ENCODE results near the gene CCR3. TPM values are rescaled to one million over a fixed set of nuclear protein-coding genes. Genes with fewer than 3 reads are reported as not detected.

The CCR3 gene
- total RNA-seq, 1 donor from 2014 or later = not detected

GRCh38 chr3:46272028-46272451 lies 29.8 kb downstream of the CCR3 start:
- DNase-seq (ENCODE audit: low read depth in 2 of 2) = no peak

GRCh38 chr3:46276497-46277099 lies 34.3 kb downstream of the CCR3 start:
- DNase-seq (ENCODE audit: low read depth in 2 of 2) = peak; percentile 61 to 63

DNA sequence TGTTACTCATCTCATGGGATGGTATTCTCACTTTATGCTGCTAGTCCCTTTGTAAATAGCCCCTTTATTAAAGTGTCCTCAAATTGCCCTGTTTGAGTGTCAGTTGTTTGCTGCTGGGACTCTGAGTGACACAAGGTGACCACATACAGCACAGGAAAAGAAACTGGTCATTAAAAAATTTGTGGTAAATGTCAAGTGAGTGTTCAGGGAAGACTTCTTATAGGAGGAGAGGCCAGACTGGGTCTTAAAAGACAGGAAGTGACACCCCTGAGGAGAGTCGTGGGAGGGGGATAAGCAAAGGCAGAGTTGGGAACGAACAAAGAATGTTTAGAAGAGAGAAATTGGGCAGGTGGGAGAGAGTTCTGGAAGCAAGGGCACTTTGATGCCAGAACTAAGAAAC lies 35.2 kb downstream of the CCR3 start:
- no peak for DNase-seq (ENCODE audit: low read depth in 2 of 2)

- DNase-seq (ENCODE audit: low read depth in 2 of 2) = no peak
Measured at GRCh38 chr3:46278816-46279672, 36.8 kb downstream of the CCR3 start.

DNA sequence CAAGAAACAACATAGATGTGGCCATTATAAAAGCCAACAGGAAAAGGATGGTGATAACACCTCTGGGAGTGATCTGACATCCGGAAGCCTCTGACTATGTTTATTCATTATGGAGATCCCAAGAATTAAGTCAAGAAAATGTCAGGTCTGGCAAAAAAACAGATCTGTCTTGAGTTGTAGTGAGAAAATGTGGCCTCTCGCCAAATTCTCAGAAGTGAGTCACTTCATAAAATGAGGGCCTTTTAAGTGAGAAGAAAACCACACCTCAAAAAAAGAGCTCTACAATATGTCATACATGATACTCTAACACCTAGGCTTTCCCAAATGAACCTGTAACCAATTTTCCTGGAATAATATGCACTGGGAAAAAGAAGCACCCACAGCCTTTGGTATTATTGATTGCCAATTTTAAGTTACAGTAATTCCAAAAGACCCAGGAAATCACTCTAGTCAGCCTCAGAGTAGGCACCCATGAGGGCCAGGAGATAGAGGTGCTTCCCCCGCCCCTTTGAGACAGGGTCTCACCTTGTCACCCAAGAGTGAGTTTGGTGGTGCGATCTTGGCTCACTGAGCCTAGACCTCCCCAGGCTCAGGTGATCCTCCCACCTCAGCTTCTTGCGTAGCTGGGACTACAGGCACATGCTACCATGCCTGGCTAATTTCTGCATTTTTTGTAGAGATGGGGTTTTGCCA lies 38.0 kb downstream of the CCR3 start:
- peak in 1 of 2 donors; percentile 67 for DNase-seq (ENCODE audit: low read depth in 2 of 2)

DNA sequence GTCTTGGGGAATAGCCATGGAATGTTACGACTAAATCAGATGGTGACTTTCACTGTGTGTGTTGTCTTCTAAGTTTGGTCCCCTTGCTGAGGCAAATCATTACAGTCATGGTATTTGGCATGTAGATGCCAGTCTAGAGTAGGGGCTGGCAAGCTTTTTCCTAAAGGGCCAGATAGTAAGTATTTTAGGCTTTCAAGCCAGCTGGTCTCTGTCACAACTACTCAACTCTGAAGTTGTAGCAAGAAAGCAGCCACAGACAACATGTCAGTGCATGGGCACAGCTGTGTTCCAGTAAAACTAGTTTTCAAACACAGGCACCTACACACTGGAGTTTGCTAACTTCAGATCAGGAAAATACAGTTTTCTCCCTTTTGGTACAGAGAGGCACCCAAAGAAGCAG lies 39.3 kb downstream of the CCR3 start:
- no peak for DNase-seq (ENCODE audit: low read depth in 2 of 2)

- no peak for DNase-seq (ENCODE audit: low read depth in 2 of 2)
Measured at GRCh38 chr3:46282041-46282440, 39.8 kb downstream of the CCR3 start.

- DNase-seq (ENCODE audit: low read depth in 2 of 2) = no peak
Measured at GRCh38 chr3:46282696-46283095, 40.4 kb downstream of the CCR3 start.

- DNase-seq (ENCODE audit: low read depth in 2 of 2) = no peak
Measured at GRCh38 chr3:46283881-46284450, 41.7 kb downstream of the CCR3 start.

DNA sequence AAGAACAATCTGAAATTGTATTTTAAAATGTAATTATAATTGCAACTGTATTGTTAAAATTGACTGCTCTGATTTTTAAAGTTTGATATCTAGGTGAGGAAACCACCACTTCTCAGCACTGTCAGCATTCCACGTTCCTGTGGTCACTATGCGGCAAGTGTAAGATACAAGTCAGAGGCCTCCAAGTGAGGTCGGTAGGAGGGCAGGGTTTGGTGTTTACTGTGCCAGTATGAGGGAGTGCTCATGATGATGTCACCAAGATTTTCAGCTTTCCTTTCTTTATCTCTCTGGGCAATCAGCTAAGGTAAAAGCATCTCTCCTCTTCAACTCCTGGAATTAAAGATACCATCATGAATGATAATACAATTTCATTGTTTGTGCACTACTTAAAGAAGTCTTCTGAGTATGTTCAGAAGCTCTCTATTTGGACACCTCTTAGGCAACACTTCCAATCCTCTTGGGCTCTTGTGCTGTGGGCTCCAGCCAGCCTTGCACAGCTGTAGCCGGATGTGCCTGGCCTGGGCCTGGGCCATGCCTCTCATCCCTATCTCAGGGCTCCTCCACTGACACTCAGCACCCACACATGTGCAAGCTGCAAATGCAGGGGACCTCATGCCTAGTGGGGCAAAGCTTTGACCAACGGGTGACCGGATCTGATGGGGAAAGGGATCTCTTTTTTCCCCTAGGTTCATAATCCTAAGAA lies 42.9 kb downstream of the CCR3 start:
- no peak for DNase-seq (ENCODE audit: low read depth in 2 of 2)

DNA sequence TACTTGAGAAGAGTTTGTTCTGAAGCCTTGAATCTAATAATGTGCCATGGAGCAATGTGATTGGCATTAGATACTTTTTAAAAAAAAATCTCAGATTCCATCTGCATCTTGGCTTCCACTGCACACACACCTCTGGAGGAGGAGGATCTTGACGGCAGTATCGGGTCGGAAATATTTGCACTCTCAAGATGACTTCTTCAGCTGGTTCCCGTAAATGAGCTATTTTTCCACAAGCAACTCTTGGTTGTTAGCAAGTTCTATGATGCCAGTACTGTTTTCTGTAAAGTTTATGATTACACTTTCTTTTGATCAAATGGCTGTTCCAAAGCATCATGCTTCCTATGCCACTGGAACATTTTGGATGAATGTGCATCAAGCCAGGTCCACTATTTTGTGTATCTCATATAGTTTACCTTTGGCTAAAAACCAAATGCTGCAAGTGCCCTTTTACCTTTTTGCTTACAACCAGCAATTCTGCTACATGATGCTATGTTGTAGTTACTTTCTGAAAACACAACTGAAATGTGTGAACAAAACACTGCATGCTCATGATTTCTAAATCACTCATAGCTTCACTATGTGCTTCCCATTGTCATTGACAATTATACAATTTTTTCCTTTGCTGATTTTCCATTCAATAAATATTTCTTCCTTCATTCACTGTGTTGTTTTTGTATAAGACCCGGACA lies 43.8 kb downstream of the CCR3 start:
- DNase-seq (ENCODE audit: low read depth in 2 of 2) = no peak

- no peak for DNase-seq (ENCODE audit: low read depth in 2 of 2)
Measured at GRCh38 chr3:46286947-46287565, 44.8 kb downstream of the CCR3 start.

GRCh38 chr3:46289551-46289950 lies 47.3 kb downstream of the CCR3 start:
- DNase-seq (ENCODE audit: low read depth in 2 of 2) = no peak

- DNase-seq (ENCODE audit: low read depth in 2 of 2) = no peak
Measured at GRCh38 chr3:46289966-46290365, 47.7 kb downstream of the CCR3 start.

- no peak for DNase-seq (ENCODE audit: low read depth in 2 of 2)
Measured at GRCh38 chr3:46291046-46291445, 48.8 kb downstream of the CCR3 start.

DNA sequence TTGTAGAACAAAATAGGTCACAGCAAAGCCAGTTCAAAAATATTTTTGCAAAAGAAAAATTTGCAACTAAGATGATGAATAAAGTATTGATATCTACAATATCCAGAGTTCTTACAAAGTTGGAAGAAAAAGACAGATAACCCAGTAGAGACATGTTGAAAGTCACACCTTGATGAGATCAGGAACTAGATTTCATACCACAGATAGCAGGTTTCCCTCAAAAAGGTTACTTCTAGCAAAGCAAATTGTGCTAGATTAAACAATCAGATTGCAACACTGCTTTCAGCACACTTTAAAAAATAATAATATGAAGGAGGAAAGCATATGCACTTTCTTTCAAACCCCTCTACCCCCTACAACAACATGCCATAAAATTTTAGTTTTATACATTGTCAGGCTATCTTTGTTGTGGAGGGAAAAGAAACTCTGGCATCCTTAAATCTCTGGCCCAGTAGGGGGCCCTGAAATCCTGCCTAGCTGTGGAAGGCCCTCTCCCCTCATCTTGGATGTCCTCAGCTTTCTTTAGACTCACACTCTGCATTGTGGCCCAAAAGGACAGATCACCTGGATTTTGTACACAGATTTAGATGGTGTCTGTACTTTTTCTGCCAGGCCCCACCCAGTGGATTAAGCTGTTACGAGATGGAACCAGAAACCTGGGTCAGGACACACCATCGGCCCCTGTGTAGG lies 50.9 kb downstream of the CCR3 start:
- DNase-seq (ENCODE audit: low read depth in 2 of 2) = no peak

GRCh38 chr3:46293991-46294833 lies 52.0 kb downstream of the CCR3 start:
- DNase-seq (ENCODE audit: low read depth in 2 of 2) = no peak

DNA sequence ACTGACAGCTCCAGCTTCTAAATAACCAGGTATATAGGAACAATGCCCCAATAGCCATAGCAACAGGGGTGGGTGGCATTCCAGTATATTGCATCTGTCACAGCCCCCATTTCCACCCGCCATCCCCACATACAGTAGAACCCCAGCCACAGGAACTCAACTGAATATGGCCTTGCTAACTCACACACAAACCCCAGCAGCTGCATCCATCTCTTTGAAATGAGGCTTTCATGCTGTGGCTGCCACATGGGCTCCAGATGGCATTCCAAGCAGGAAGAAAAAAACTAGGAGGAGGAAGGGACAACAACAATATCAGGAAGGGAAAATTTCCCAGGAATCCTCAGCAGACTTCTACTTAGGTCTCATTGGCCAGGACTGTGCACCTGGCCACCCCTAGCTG lies 54.6 kb downstream of the CCR3 start:
- DNase-seq (ENCODE audit: low read depth in 2 of 2) = no peak
